Fibroblast of villous mesenchyme (primary cell): ENCODE results near the gene DEGS2. TPM values are rescaled to one million over a fixed set of nuclear protein-coding genes. Genes with fewer than 3 reads are reported as not detected.

ENCODE experiments used
- DNase-seq: peaks from one replicate; pipeline ENCODE4 v3.0.0-alpha.2; 2010; ENCODE audit warnings: low read depth
- H3K4me3 ChIP-seq: 2 replicates; pipeline ENCODE4 v1.5.1; 2011; ENCODE audit warnings: low read depth, mild to moderate bottlenecking, low read length
- CTCF ChIP-seq: IDR thresholded peaks from 2 replicates; pipeline ENCODE4 v1.5.1; 2012; ENCODE audit warnings: low read depth, mild to moderate bottlenecking, low read length; ENCODE audit not compliant: insufficient read depth
- small RNA-seq: library from RNA; depleted of rRNA; stranded (forward); fragments of <200 nt; gene quantifications from one replicate; pipeline ENCODE3, GENCODE V24; 2012
- total RNA-seq: library from RNA; depleted of rRNA; stranded (reverse); fragments of >200 nt; gene quantifications from 2 replicates; pipeline ENCODE4 v1.2.3, GENCODE V29; 2012

The DEGS2 gene
- total RNA-seq, 1 donor = not detected

GRCh38 chr14:100102156-100102785, 57.2 kb downstream of the DEGS2 start:
- TF ChIP-seq CTCF = no peak
- no peak for DNase-seq
- no peak overlapping the region for H3K4me3 ChIP-seq

- TF ChIP-seq CTCF = no peak
Measured at GRCh38 chr14:100100032-100100703, 59.3 kb downstream of the DEGS2 start.

GRCh38 chr14:100098171-100098570, 61.3 kb downstream of the DEGS2 start:
- no peak for TF ChIP-seq CTCF
- no peak for DNase-seq
- no peak overlapping the region for H3K4me3 ChIP-seq

More at GRCh38 chr14:100100032-100100703, 59.3 kb downstream of the DEGS2 start:
- no peak overlapping the region for H3K4me3 ChIP-seq
- DNase-seq = no peak

GRCh38 chr14:100096656-100097055, 62.8 kb downstream of the DEGS2 start:
- H3K4me3 ChIP-seq = no peak overlapping the region
- no peak for TF ChIP-seq CTCF
- peak; percentile 75 for DNase-seq

Small RNA genes lying within 50 kb of the gene (small RNA-seq; reads per million reads assigned to genes)
- gene MIR151B (0.56 reads per million), gene MIR342 (1,071 reads per million, percentile 99 among the genes with 10 or more reads in this experiment)

Other genes with a start within 250 kb of the DEGS2 start
- gene EVL, start 94.2 kb downstream of the DEGS2 start, total RNA-seq = 5.2 and 9.7 TPM in 2 replicates
- gene YY1, start 79.5 kb upstream of the DEGS2 start, total RNA-seq = 38.3 and 53.1 TPM in 2 replicates
- gene SLC25A29, start 146.8 kb upstream of the DEGS2 start, total RNA-seq = 8.6 and 16.4 TPM in 2 replicates
- gene SLC25A47, start 163.7 kb upstream of the DEGS2 start, total RNA-seq = not detected in 2 replicates
- gene WDR25, start 216.8 kb upstream of the DEGS2 start, total RNA-seq = 15.1 and 17.7 TPM in 2 replicates